RWPE1 (cell line): Measurements from ENCODE around the gene WNT2B.

Experiments used
- CTCF ChIA-PET: fragments of 350-600 bp; sonication (Branson Sonifier 250); formaldehyde crosslinking; extraction: SDS; loops from one replicate; lab custom pipeline; 2021; lab: Yijun Ruan, JAX
- POLR2A ChIA-PET: fragments of 400-600 bp; formaldehyde crosslinking; extraction: SDS; loops from one replicate; lab custom pipeline; 2020; ENCODE audit warnings: antibody characterized with exemption; ENCODE audit not compliant: low non-redundant PET; lab: Yijun Ruan, JAX
- DNase-seq: peaks from one replicate; pipeline ENCODE4 v3.0.0; 2012; ENCODE audit warnings: low spot score
- H3K27ac ChIP-seq: fragments of 450-650 bp; 2 replicates; pipeline ENCODE4 v1.5.1; 2017
- CTCF ChIP-seq: fragments of 450-650 bp; conservative IDR thresholded peaks from 2 replicates; pipeline ENCODE4 v1.5.1; 2017; ENCODE audit warnings: low read depth, mild to moderate bottlenecking

The WNT2B gene

GRCh38 chr1:112507336-112507735 is 1.4 kb upstream of the WNT2B start:
- POLR2A ChIA-PET = no interaction called here
- CTCF ChIA-PET = interaction anchor here (0.6 kb wide), 1 partner anchor 106 kb away, joined by 3 read pairs; no protein-coding TSS in a partner anchor
- TF ChIP-seq CTCF = no peak
- DNase-seq = no peak
- H3K27ac ChIP-seq = no peak overlapping the region

- no peak overlapping the region for H3K27ac ChIP-seq
- ChIA-PET POLR2A (no interaction called here), CTCF (interaction anchor here (0.6 kb wide), 1 partner anchor 107 kb away, joined by 3 read pairs; no protein-coding TSS in a partner anchor)
- no peak for DNase-seq
- no peak for TF ChIP-seq CTCF
Observed at GRCh38 chr1:112507921-112508277, 866 bp upstream of the WNT2B start.

GRCh38 chr1:112509005-112509659 is 367 bp downstream of the WNT2B start:
- DNase-seq = no peak
- CTCF ChIA-PET = no interaction called here
- no peak overlapping the region for H3K27ac ChIP-seq
- no peak for TF ChIP-seq CTCF
- POLR2A ChIA-PET = no interaction called here

- H3K27ac ChIP-seq = no peak overlapping the region
- no peak for DNase-seq
- TF ChIP-seq CTCF = no peak
- POLR2A ChIA-PET = no interaction called here
- CTCF ChIA-PET = no interaction called here
Observed at GRCh38 chr1:112509660-112510178, 954 bp downstream of the WNT2B start.

- TF ChIP-seq CTCF = no peak
- no peak for DNase-seq
- ChIA-PET CTCF (interaction anchor here (0.7 to 1.0 kb wide), 2 partner anchors 8 to 22 kb away, joined by 3 to 6 read pairs; no protein-coding TSS in a partner anchor), POLR2A (no interaction called here)
- H3K27ac ChIP-seq = no peak overlapping the region
Observed at GRCh38 chr1:112510340-112510739, 1.6 kb downstream of the WNT2B start.

GRCh38 chr1:112511897-112512296 is 3.1 kb downstream of the WNT2B start:
- H3K27ac ChIP-seq = no peak overlapping the region
- DNase-seq = no peak
- ChIA-PET CTCF (no interaction called here), POLR2A (no interaction called here)
- no peak for TF ChIP-seq CTCF
